Measurements from ENCODE around the gene SLC1A3.

DNA sequence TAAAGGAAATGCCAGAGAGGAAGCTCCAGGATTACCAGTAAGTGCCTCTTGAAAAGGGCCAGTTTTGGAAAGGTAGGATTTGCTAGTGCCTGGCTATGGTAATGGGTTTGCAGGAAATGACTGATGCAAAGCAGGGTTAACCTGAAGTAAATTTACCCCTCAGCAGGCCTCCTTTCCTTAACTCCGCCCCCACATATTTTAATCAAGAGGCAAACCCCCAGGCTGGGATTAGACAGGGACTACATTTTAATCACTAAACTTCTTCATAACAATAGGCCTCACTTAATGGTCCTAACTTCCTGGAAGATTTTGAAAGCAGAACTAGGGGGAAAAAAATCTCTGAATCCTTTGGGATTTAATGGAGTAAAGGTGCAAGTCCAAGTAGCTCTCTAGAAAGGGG lies 10.2 kb upstream of the SLC1A3 start:
- TF ChIP-seq, protein P1, sequence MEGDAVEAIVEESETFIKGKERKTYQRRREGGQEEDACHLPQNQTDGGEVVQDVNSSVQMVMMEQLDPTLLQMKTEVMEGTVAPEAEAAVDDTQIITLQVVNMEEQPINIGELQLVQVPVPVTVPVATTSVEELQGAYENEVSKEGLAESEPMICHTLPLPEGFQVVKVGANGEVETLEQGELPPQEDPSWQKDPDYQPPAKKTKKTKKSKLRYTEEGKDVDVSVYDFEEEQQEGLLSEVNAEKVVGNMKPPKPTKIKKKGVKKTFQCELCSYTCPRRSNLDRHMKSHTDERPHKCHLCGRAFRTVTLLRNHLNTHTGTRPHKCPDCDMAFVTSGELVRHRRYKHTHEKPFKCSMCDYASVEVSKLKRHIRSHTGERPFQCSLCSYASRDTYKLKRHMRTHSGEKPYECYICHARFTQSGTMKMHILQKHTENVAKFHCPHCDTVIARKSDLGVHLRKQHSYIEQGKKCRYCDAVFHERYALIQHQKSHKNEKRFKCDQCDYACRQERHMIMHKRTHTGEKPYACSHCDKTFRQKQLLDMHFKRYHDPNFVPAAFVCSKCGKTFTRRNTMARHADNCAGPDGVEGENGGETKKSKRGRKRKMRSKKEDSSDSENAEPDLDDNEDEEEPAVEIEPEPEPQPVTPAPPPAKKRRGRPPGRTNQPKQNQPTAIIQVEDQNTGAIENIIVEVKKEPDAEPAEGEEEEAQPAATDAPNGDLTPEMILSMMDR (IDR thresholded peaks at IDR 0.05): no peak
- TF ChIP-seq POLR2AphosphoS5 (IDR thresholded peaks at IDR 0.05) (no peak), POLR2A (IDR thresholded peaks at IDR 0.05; ENCODE audit: low read depth) (no peak)
